IPS DF 4.7 (cell line): ENCODE results near the gene HS1BP3.

Experiments
- DNase-seq: peaks from one replicate; pipeline ENCODE4 v3.0.0-alpha.2; 2013; ENCODE audit warnings: low spot score; ENCODE audit errors: extremely low read depth

The HS1BP3 gene, protein sequence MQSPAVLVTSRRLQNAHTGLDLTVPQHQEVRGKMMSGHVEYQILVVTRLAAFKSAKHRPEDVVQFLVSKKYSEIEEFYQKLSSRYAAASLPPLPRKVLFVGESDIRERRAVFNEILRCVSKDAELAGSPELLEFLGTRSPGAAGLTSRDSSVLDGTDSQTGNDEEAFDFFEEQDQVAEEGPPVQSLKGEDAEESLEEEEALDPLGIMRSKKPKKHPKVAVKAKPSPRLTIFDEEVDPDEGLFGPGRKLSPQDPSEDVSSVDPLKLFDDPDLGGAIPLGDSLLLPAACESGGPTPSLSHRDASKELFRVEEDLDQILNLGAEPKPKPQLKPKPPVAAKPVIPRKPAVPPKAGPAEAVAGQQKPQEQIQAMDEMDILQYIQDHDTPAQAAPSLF

DNA sequence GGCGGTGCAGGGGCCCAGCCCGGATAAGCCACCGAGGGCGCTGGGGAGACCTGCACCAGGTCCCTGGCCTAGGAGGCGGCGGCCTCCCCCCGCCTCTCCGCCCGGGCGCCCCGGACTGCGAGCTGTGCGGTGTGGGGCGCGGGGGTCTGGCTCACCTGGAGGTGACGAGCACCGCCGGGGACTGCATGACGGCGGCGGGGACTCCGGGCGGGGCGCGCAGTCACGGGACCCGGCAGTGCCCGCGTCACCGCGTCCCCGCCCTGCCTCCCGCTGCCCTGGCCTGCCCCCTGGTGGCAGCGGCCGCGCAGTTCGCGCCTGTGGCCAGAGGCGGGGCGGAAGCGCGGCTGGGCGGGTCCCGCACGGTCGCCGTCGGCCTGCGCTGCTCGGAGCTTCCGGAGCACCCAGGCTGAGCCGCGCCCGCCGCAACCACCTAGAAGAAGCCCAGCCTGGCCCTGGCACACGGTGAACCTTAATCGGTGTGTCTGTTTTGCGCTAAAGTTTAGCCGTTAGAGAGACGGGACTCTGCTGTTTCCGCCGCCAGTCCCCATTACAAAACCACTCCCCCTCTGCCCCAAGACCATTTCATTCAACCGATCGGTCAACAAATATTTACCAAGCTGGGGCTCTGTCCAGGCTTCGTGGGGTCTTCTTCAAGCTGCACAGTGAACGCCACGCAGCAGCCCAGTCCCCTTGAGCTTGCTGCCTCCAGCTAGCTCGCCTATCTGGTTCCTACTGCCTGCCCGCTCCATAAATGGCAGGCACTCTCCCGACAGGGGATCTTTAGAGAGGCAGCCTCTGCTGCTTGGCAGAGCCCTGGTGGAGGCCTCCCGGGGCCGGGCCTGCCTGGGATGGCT lies at the start of gene HS1BP3:
HS1BP3 (minus strand) TSS at position 222 of the 854 bp plus-strand sequence; CDS start at position 187, 35 bp downstream.
- no peak for DNase-seq

GRCh38 chr2:20698916-20699613 lies 48.2 kb upstream of the HS1BP3 start:
- DNase-seq, result no peak

DNA sequence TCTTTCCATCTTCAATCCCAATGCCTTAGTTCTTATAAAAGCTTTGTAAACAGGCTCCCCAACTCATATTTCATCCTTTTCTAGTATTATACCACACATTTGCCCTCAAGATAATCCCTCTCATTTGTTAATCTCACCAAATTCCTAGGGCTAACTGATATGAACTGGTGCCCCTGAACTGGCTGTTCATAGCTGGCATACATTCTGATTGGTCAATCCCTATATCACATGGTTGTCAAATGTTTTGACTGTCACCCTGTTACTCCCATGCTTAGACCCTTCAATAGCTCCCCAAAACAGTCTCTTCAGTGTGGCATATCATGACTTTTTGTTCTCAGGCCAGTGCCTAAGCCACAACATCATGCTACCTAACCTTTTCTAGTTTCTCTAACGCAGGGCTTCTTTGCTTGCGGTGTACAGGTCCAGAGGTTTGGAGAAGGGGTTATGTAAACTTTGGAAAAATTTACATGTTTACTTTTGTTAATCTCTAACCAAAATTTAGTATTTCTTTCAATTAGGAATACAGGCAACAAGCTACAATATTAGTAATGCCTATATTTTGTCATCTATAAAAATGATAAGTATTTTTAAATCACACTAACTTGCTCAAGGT lies 46.5 kb upstream of the HS1BP3 start:
- no peak for DNase-seq

DNA sequence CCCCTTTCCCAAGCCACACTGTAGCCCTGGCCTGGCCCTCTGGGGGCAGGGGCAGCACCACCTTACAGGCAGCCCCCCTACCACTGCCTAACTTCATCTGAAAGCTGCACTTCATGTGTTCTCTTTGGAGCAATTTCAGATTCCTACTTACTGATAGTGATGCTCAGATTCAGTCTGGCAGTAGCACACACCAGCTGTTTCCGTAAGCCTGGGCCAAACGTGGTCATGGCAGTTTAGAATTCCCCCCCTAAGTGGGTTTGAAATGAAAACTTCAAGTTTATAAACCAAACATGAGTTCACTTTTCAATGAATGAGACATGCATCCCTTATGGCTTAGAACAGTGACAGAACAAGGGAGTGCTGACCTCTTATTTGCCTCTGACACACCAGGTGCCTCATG lies 45.5 kb upstream of the HS1BP3 start:
- DNase-seq, result no peak

DNA sequence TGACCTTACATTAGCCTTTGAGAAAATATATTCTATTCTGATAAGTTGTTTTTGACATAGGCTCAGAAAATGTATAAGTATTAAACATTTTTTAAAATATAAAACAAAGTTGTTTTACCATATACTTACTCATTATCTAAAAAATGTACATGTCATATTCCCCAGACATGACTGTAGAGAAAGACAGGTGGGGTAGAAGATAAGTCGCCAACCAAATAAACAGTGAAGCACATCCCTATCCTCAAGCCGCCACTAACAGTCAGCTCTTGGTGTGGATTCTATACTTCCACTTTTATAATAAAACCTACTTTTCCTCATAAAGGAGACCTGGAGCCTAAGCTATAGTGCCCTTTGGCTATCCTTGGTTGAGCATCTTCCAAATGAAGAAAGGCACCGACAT lies 42.4 kb upstream of the HS1BP3 start:
- DNase-seq, result no peak

- DNase-seq, result no peak
These were observed 41.2 kb upstream of the HS1BP3 start for GRCh38 chr2:20692081-20692480.

DNA sequence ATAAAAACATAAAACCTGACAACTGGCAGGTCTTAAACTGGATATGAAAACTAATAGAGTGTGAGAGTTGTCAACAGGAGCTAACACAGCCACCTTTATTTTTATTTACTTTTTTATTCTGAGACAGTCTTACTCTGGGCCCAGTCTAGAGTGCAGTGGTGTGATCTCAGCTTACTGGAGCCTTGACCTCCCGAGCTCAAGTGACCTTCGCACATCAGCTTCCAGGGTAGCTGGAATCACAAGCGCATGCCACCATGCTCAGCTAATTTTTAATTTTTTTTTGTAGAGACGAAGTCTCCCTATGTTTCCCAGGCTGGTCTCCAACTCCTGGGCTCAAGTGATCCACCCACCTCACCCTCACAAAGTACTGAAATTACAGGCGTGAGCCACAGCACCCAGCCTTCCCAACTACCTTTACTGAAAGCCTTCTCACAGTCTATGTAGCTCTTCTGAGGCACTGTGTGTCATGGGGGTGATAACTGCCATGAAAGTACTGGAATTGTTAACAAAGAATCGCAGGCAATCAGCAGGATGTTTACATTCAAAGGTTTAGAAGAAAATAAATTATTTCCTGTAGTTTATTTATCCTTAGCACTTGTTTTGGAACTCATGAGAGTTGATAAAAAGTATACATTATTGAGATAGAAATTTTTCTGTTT lies 40.3 kb upstream of the HS1BP3 start:
- no peak for DNase-seq

GRCh38 chr2:20689428-20690264 lies 38.7 kb upstream of the HS1BP3 start:
- no peak for DNase-seq

GRCh38 chr2:20687260-20687832 lies 36.4 kb upstream of the HS1BP3 start:
- DNase-seq, result no peak

GRCh38 chr2:20684581-20685063 lies 33.7 kb upstream of the HS1BP3 start:
- no peak for DNase-seq

- no peak for DNase-seq
These were observed 31.4 kb upstream of the HS1BP3 start for GRCh38 chr2:20682167-20682920.

DNA sequence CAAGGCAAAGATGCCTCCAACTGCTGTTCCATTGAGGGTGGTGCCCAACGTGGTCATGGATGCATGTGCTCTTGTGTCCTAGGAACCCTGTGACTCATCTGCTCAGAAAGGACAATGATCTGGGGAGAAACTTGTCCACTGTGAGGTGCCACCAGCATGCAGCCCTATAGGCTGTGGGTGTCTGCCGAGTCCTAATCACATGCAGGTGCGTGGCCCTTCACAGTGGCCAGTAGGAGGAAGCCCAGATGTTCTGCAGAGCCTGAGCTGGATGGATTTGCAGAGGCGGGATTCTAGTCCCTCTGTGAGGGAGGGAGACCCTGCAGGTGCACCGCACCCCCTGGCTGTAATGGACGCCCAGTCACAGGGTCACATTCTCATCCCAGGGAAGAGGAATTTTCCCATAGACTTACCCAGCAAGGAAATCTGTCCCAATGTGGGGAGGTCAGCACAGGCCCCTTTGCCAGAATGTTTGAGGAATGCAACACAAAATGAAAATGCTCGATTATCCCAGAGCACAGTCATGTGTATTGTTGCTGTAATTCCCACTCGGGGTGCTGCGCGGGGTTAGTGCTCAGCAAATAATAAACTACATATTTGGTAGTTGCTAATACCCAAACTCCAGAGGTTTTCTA lies 30.0 kb upstream of the HS1BP3 start:
- DNase-seq, result no peak

DNA sequence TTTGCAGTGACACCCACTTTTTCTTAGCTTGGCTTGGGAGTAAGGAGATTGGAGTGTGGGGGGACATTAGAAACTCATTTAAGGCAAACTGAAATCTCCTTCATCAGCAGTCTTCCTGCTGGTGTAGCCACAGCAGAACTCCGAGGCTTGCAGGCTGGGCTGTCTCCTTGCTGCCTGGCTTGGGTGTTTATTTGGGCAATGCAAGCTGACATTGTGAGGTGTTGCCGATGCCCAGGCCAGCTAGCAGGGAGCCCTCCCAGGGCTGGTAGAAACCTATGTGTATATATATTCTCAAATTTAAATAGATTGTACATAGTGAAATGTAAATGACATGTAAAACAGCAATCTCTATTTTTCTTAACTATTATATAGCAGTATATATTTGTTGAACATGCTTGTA lies 27.9 kb upstream of the HS1BP3 start:
- DNase-seq, result no peak

DNA sequence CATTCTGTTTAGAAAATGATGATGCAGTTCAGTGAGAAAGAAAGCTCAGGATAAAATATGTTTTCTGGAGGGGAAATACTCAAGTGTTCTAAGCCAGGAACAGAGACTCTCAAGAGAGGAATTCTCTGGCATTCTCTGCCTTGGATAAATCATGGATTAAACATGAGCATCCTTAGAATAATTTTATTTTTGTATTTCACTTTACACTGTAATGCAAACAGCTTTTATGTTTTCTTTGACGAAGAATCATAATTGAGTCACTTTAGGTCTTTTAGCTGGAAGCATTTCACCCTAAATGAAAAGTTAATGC lies 27.1 kb upstream of the HS1BP3 start:
- no peak for DNase-seq

- DNase-seq, result no peak
These were observed 26.6 kb upstream of the HS1BP3 start for GRCh38 chr2:20677301-20678085.

GRCh38 chr2:20676353-20677215 lies 25.7 kb upstream of the HS1BP3 start:
- no peak for DNase-seq
